Skin of body (tissue), 2 donors: Measurements from ENCODE around the gene VSIG2. TPM values are rescaled to one million over a fixed set of nuclear protein-coding genes. Genes with fewer than 3 reads are reported as not detected.

Experiments used
- DNase-seq: peaks from one replicate; lab custom pipeline; 2025; lab: John Stamatoyannopoulos, UW
- total RNA-seq: library from RNA; depleted of rRNA; stranded (reverse); fragments of >200 nt; gene quantifications from one replicate; pipeline ENCODE4 v1.2.3, GENCODE V29; 2014

Gene VSIG2
- total RNA-seq, 1 donor from 2014 or later = 0.20 TPM

GRCh38 chr11:124763156-124763947 is 11.3 kb upstream of the VSIG2 start:
- peak; percentile 36 for DNase-seq

- no peak for DNase-seq
Measured at GRCh38 chr11:124762624-124763155, 10.6 kb upstream of the VSIG2 start.

- no peak for DNase-seq
Measured at GRCh38 chr11:124762105-124762623, 10.1 kb upstream of the VSIG2 start, which contains the start of gene ESAM. TSS of gene ESAM (minus strand) at chr11:124762290. CDS start at chr11:124762154, 136 bp downstream.

- DNase-seq = no peak
Measured at GRCh38 chr11:124761301-124762104, 9.4 kb upstream of the VSIG2 start.

- DNase-seq = no peak
Measured at GRCh38 chr11:124760806-124761205, 8.8 kb upstream of the VSIG2 start.

GRCh38 chr11:124760205-124760652 is 8.2 kb upstream of the VSIG2 start:
- DNase-seq = no peak

- DNase-seq = peak; percentile 30
Measured at GRCh38 chr11:124759266-124760204, 7.5 kb upstream of the VSIG2 start.

GRCh38 chr11:124758355-124759265 is 6.6 kb upstream of the VSIG2 start:
- peak; percentile 12 for DNase-seq

- no peak for DNase-seq
Measured at GRCh38 chr11:124757320-124757719, 5.3 kb upstream of the VSIG2 start.

GRCh38 chr11:124756753-124757227 is 4.7 kb upstream of the VSIG2 start:
- no peak for DNase-seq

GRCh38 chr11:124756033-124756752 is 4.1 kb upstream of the VSIG2 start:
- no peak for DNase-seq

GRCh38 chr11:124754710-124755109 is 2.7 kb upstream of the VSIG2 start:
- no peak for DNase-seq

GRCh38 chr11:124754309-124754708 is 2.3 kb upstream of the VSIG2 start:
- no peak for DNase-seq

GRCh38 chr11:124753624-124754023 is 1.6 kb upstream of the VSIG2 start:
- DNase-seq = no peak

- DNase-seq = no peak
Measured at GRCh38 chr11:124753205-124753604, 1.1 kb upstream of the VSIG2 start.

GRCh38 chr11:124752471-124753102 is 532 bp upstream of the VSIG2 start:
- DNase-seq = no peak

GRCh38 chr11:124751391-124751740 is 689 bp downstream of the VSIG2 start:
- no peak for DNase-seq

GRCh38 chr11:124749912-124750311 is 2.1 kb downstream of the VSIG2 start:
- DNase-seq = no peak
